ENCODE results near the gene RNF17.

RNF17 gene

GRCh38 chr13:24899601-24900000, 135.6 kb downstream of the RNF17 start:
- in situ Hi-C loops (cut with HindIII; ENCODE audit: low sequenced_read_pairs) = no loop called here
- peak; percentile 5 for DNase-seq (ENCODE audit: low read depth)
- no peak for TF ChIP-seq CTCF (IDR thresholded peaks at IDR 0.05; ENCODE audit: low read depth, low read length, missing control alignments)
- H3K4me3 ChIP-seq (ENCODE audit: low read depth, low read length) = no peak overlapping the region

- H3K4me3 ChIP-seq (ENCODE audit: low read depth, low read length) = no peak overlapping the region
- in situ Hi-C loops (cut with HindIII; ENCODE audit: low sequenced_read_pairs) = no loop called here
- TF ChIP-seq CTCF (IDR thresholded peaks at IDR 0.05; ENCODE audit: low read depth, low read length, missing control alignments) = no peak
- no peak for DNase-seq (ENCODE audit: low read depth)
These were observed 136.5 kb downstream of the RNF17 start for GRCh38 chr13:24900507-24900906.

GRCh38 chr13:24905242-24905641, 141.3 kb downstream of the RNF17 start:
- no peak for DNase-seq (ENCODE audit: low read depth)
- no peak overlapping the region for H3K4me3 ChIP-seq (ENCODE audit: low read depth, low read length)
- in situ Hi-C loops (cut with HindIII; ENCODE audit: low sequenced_read_pairs) = no loop called here
- no peak for TF ChIP-seq CTCF (IDR thresholded peaks at IDR 0.05; ENCODE audit: low read depth, low read length, missing control alignments)

- no peak for TF ChIP-seq CTCF (IDR thresholded peaks at IDR 0.05; ENCODE audit: low read depth, low read length, missing control alignments)
- DNase-seq (ENCODE audit: low read depth) = no peak
- no peak overlapping the region for H3K4me3 ChIP-seq (ENCODE audit: low read depth, low read length)
- in situ Hi-C loops (cut with HindIII; ENCODE audit: low sequenced_read_pairs) = no loop called here
These were observed 142.3 kb downstream of the RNF17 start for GRCh38 chr13:24906268-24906667.

GRCh38 chr13:24910502-24911132, 146.6 kb downstream of the RNF17 start:
- no peak for DNase-seq (ENCODE audit: low read depth)
- H3K4me3 ChIP-seq (ENCODE audit: low read depth, low read length) = no peak overlapping the region
- TF ChIP-seq CTCF (IDR thresholded peaks at IDR 0.05; ENCODE audit: low read depth, low read length, missing control alignments) = no peak
- in situ Hi-C loops (cut with HindIII; ENCODE audit: low sequenced_read_pairs) = no loop called here

- DNase-seq (ENCODE audit: low read depth) = no peak
- no peak for TF ChIP-seq CTCF (IDR thresholded peaks at IDR 0.05; ENCODE audit: low read depth, low read length, missing control alignments)
- in situ Hi-C loops (cut with HindIII; ENCODE audit: low sequenced_read_pairs) = no loop called here
- H3K4me3 ChIP-seq (ENCODE audit: low read depth, low read length) = no peak overlapping the region
These were observed 147.4 kb downstream of the RNF17 start for GRCh38 chr13:24911133-24911908.
